ENCODE results near the gene ATXN7.

The ATXN7 gene

GRCh38 chr3:63905731-63906620 is 42.3 kb downstream of the ATXN7 start:
- H3K9me3 Mint-ChIP-seq = no peaks in the 10 kb centered on the region
- no peak for TF ChIP-seq CTCF (IDR thresholded peaks at IDR 0.05)
- peaks cover 25% of the 10 kb centered on the region for H3K36me3 Mint-ChIP-seq (ENCODE audit: low read depth)
- no peak overlapping the region for H3K4me3 Mint-ChIP-seq
- H3K27me3 Mint-ChIP-seq (ENCODE audit: low read depth, poor library complexity) = peaks cover 3% of the 10 kb centered on the region
- H3K4me1 Mint-ChIP-seq = peaks cover 12% of the 10 kb centered on the region
- H3K27ac Mint-ChIP-seq = peak overlapping the region; percentile 20
- no peak for DNase-seq

- no peaks in the 10 kb centered on the region for H3K9me3 Mint-ChIP-seq
- peaks cover 23% of the 10 kb centered on the region for H3K4me1 Mint-ChIP-seq
- DNase-seq = no peak
- TF ChIP-seq CTCF (IDR thresholded peaks at IDR 0.05) = peak; percentile 12
- no peak overlapping the region for H3K4me3 Mint-ChIP-seq
- H3K27ac Mint-ChIP-seq = no peak overlapping the region
- no peaks in the 10 kb centered on the region for H3K27me3 Mint-ChIP-seq (ENCODE audit: low read depth, poor library complexity)
- peaks cover 10% of the 10 kb centered on the region for H3K36me3 Mint-ChIP-seq (ENCODE audit: low read depth)
Measured at GRCh38 chr3:63908081-63908736, 44.5 kb downstream of the ATXN7 start.

DNA sequence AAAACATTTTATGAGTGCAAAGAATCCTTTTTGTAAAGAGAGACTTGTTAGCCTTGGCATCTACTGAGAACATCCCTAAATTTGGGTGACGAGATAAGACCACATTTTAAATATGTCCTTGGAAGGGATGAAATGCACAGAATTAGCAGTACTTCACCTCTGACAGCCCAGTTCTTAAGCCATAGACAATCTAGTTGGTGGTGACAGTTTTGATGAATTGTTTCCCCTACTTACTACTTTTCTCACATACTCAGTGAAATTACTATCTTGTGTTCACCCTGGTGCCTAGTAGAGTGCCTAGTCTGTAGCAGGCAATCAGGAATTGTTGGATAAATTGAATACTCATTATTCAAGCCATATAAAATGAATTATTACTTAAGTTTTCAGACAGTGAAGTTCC is 45.1 kb downstream of the ATXN7 start:
- peaks cover 28% of the 10 kb centered on the region for H3K4me1 Mint-ChIP-seq
- no peak overlapping the region for H3K4me3 Mint-ChIP-seq
- no peaks in the 10 kb centered on the region for H3K9me3 Mint-ChIP-seq
- DNase-seq = no peak
- peaks cover 9% of the 10 kb centered on the region for H3K36me3 Mint-ChIP-seq (ENCODE audit: low read depth)
- no peaks in the 10 kb centered on the region for H3K27me3 Mint-ChIP-seq (ENCODE audit: low read depth, poor library complexity)
- no peak overlapping the region for H3K27ac Mint-ChIP-seq
- TF ChIP-seq CTCF (IDR thresholded peaks at IDR 0.05) = no peak

DNA sequence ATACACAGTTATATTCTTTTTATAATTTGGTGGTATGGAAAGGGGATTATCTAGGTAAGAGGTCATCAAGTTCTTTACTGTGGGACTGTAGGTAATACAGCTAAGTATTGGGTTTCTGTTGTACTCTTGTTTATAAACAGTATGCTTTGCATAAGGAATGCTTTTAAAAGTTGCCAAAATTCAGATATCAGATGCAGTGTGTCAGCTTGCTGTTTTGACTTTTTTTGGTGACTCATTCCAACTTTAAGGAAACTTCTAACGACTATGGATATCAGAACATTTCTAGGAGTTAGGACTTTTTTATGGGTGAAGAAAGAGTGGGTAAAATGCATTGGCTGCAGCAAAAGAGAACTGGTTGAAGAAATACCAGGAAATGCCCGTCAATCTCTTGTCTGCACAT is 45.8 kb downstream of the ATXN7 start:
- Mint-ChIP-seq H3K9me3 (no peaks in the 10 kb centered on the region), H3K27me3 (ENCODE audit: low read depth, poor library complexity) (no peaks in the 10 kb centered on the region), H3K36me3 (ENCODE audit: low read depth) (peaks cover 8% of the 10 kb centered on the region), H3K4me3 (no peak overlapping the region), H3K27ac (no peak overlapping the region), H3K4me1 (peaks cover 28% of the 10 kb centered on the region)
- TF ChIP-seq CTCF (IDR thresholded peaks at IDR 0.05) = no peak
- DNase-seq = no peak

GRCh38 chr3:63910001-63910400 is 46.3 kb downstream of the ATXN7 start:
- H3K36me3 Mint-ChIP-seq (ENCODE audit: low read depth) = peaks cover 9% of the 10 kb centered on the region
- no peaks in the 10 kb centered on the region for H3K27me3 Mint-ChIP-seq (ENCODE audit: low read depth, poor library complexity)
- no peak for TF ChIP-seq CTCF (IDR thresholded peaks at IDR 0.05)
- no peak overlapping the region for H3K27ac Mint-ChIP-seq
- peaks cover 28% of the 10 kb centered on the region for H3K4me1 Mint-ChIP-seq
- peak overlapping the region; percentile 28 for H3K4me3 Mint-ChIP-seq
- DNase-seq = no peak
- no peaks in the 10 kb centered on the region for H3K9me3 Mint-ChIP-seq

Data from nephron progenitor cell (in vitro differentiated cells).